NCI-H2196 treated with DMSO at 0.1 percent for 48 hours (cell line): ENCODE results near the gene CHMP5.

Experiments used
- DNase-seq: peaks from one replicate; lab custom pipeline; 2025; ENCODE audit not compliant: unreplicated experiment; lab: John Stamatoyannopoulos, UW

The CHMP5 gene

GRCh38 chr9:33242609-33243134 is 22.2 kb upstream of the CHMP5 start:
- no peak for DNase-seq

DNA sequence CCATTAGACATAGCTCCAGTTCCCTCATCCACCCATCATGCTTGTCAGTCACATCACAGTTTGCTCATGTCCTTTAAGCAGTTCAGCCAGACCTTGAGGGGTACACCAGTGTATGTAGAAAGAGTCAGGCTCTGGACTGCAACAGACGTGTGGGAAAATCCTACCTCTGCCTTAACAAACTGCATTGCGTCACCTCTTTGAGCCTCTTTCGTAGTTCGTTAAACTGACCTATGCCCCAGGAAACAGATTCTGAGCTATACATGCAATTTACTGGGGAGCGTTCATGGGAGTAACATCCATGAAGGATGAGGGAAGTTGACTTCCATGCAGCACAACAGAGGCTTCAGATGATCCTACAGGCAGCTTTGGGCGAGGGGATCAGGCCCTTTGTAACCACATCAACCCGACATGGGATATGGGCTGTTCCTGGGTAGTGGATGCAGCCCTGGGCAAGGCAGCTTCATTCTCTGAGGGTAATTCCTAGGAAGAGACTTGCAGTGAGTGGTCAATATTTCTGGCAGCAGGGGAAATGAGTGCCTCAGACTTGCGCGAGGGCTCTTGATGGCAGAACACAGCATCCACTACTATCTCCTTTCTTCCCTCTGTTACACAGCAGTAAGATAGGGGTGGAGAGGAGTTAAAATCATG is 20.6 kb upstream of the CHMP5 start:
- DNase-seq: no peak

GRCh38 chr9:33245341-33245740 is 19.5 kb upstream of the CHMP5 start:
- no peak for DNase-seq

GRCh38 chr9:33246269-33246860 is 18.5 kb upstream of the CHMP5 start:
- DNase-seq: no peak

- no peak for DNase-seq
Observed at GRCh38 chr9:33248606-33249005, 16.2 kb upstream of the CHMP5 start.

GRCh38 chr9:33249087-33249658 is 15.7 kb upstream of the CHMP5 start:
- DNase-seq: no peak

- no peak for DNase-seq
Observed at GRCh38 chr9:33249983-33250382, 14.9 kb upstream of the CHMP5 start.

GRCh38 chr9:33250458-33250995 is 14.3 kb upstream of the CHMP5 start:
- DNase-seq: no peak

- no peak for DNase-seq
Observed at GRCh38 chr9:33254211-33254610, 10.6 kb upstream of the CHMP5 start.

DNA sequence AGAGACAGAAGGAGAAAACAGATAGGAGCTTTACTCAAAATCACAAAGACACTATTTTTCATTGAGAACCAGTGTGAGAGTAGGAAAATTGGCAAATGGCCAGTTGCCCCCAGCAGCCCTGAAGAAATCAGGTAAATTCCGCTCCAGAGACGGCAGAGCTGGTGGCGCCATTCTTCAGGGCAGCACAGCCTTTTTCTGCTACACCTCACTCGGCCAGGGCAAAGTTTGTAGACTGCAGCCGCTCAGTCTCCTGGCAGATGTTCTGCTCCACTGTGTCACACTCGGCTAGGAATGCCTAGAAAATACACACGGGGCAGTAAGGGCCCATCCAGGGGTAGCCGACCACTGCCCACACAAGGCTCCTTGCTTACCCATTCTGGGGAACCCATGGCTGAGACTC is 9.8 kb upstream of the CHMP5 start:
- DNase-seq: no peak

DNA sequence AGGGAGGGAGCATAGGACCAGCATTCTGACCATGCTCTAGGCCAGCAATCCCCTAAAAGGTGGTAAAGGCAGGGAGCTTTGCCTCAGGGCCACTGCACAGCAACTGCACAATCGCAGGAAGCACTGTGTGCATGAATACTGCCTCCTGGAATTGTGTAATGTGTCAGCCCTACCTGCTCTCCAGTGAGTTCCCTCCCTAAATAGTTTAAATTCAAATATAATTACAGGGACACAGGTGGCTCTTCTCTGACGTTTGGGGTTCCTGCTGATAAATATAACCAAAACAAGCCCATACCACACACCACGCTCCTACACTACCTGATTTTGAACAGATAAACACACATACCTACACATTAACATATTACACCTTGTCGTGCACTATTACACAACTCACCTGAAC is 9.4 kb upstream of the CHMP5 start:
- DNase-seq: no peak

GRCh38 chr9:33256236-33256635 is 8.6 kb upstream of the CHMP5 start:
- DNase-seq: no peak

DNA sequence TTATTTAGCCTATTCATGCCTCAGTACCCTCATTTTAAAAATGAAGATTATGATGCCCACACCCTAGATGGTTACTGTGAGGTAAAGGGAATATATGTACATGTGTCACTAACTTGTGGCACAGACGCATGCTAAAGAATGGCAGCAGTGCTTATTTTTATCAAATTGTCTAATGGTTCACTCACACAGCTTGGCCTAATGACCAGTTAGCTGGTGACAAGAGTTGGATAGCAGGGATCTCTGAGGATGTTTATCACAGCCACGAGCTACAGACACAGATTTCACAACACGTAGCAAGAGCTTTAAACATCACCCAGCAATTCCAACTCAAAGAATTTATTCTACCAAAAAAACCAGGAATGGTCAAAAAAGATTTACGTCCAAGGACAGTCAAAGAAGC is 7.6 kb upstream of the CHMP5 start:
- no peak for DNase-seq

DNA sequence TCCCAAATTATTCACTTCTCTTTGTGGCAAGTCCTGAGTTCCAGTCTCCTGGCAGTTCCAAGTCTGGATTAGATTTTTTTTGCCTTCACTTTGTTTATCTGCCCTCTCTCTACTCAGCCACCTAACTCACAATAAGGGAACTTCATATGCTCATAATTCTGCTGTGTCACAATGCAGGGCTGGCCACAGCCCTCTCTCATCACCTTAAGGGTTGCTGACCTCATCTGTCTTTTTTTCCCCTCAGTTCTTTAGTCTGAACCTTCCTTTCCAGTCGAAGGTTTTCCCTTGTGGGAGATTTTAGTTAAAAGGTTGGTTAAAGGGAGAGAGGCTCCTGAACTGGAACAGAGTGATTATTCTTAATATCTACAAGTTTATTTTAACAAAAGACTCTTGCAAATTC is 4.5 kb upstream of the CHMP5 start:
- DNase-seq: no peak

GRCh38 chr9:33263131-33264002 is 1.5 kb upstream of the CHMP5 start:
- no peak for DNase-seq

GRCh38 chr9:33264003-33264472 is 811 bp upstream of the CHMP5 start:
- DNase-seq: no peak

DNA sequence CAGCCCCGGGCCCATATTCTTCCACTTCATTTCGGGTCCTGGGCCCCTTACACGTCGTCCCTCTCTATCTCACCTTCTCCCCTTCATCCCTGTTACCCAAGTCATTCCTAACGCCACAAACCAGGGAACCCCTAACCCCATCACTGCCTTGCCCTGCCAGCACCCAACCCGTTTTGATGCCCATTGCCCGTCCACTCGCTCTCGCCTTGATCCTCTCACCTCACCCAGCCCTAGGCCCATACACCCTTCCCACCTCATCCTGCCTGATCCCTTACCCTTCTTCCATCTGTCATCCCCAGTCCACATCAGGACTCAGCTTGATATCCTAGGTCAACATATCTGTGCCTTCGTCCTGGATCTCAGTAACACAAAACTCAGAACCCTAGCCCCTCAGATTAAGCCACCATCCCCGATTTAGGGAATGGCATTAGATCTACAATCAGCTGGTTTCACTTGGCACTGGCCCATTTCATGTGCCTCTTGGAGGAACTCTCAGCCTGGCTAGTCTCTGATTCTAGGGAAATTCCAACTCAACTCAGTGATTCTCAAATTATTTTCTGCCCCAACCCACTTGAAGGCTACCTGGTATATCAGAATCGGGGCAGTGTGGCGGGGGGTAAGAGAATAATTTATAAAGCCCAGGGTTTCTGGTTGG is 489 bp downstream of the CHMP5 start:
- no peak for DNase-seq

GRCh38 chr9:33267151-33267767 is 2.4 kb downstream of the CHMP5 start:
- no peak for DNase-seq

- no peak for DNase-seq
Observed at GRCh38 chr9:33270146-33270545, 5.3 kb downstream of the CHMP5 start.

GRCh38 chr9:33272061-33272460 is 7.2 kb downstream of the CHMP5 start:
- DNase-seq: no peak
